Stimulated activated CD8-positive, alpha-beta memory T cell treated with anti-CD3 and anti-CD28 coated beads, Interleukin-2, amount 100 ng/mL, for 48 hours (primary cell): ENCODE data around the gene PCDH8.

Source experiments
- DNase-seq, 2 donors: peaks; one replicate each; pipeline ENCODE4 v3.0.0-alpha.2; 2020; ENCODE audit warnings: low read depth in 2 of 2

The PCDH8 gene

DNA sequence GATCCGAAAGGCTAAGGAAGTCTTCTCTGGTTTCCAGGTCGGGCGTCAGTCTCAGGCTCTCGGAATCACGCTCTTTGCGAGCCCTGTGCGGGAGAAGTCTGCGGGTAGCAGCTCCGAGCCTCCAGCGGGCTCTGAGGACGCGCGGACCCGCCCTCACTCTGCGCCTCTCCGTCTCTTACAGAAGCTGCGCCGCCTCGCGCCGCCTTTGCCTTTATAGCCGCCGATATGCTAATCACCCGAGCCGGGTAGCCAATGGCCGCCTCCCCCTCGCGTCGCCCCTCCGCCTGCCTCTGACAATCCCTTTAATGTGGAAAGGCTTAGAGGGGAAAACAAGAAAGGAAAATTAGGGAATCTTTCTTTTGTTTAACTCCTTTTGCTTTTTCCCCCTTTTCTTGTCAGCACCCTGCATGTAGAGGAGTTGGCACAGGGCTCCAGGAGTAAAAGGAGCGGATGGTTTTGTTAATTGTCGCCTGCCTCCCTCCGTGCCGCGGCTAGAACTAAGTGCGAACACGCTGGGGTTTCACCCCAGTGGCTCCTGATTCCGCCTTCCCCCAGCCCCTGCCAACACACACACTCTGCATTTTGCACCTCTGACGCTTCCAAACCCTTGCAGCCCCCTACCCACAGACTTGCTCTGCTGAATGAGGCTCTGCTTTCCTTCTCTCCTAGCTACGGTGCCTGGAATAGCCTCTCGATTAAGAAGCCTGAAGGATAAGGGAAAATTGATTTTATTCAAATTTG, at the start of gene PCDH8:
PCDH8 (minus strand) TSS at position 186 of the 741 bp plus-strand sequence. CDS start 204 bp downstream, outside the sequence.
- DNase-seq = no peak

DNA sequence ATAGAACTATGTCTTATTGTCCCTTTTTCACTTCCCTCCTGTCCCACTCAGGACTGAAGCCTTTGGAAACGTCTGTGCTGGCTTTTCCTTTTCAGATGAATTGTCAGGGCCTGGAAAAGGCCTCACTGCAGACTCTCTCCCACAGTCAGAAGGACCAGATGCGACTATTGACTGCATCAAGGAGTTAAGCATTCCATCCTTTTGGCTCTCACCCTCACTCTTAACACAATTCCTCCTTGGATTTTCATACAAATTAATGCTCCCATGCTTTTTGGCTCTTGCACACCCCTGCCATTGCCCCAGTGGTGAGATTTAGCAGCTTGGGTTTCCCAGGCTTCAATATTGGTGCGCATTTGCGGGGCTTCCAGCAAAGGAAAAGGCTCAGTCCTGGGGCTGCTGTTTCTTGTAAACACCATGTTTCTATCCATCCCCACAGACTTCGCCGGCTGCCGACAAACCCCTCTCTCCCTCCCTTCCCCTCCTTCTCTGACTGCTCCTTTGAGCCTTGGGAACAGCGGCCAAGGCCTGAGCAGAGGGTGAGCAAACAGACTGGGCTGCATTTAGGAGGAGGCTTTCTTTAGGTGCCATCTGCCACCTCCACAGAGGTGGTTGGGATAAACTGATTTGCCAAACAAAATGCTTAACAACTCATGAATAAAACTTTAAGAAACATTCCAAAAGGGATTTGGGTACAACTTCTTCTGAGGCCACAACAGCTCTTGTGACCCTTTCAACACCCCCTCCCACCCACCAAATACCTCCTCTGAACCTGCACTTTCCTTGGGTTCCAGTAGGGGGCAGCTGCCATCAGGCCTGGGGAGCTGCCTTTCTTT, 48.6 kb upstream of the PCDH8 start:
- no peak for DNase-seq

GRCh38 chr13:52894413-52894812, 46.0 kb upstream of the PCDH8 start:
- DNase-seq = no peak

- no peak for DNase-seq
Observed at GRCh38 chr13:52892925-52893324, 44.5 kb upstream of the PCDH8 start.

DNA sequence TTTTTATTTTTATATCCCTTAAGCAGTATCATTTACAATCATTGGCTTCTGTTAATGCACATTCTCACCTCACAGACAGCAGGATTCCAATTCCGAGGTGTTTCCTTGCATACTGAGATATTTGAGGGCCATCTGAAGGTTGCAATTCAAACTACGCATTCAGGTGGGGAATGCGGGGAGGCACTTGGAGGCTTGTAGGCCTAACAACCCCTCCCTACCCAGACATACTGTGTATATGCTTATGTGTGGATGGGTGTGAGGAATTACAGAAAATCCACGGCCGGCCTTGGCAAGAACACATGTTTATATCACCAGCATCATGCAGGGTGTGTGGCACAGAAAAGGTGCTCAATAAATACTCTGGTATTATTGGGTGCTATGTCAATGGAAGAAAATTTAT, 43.3 kb upstream of the PCDH8 start:
- DNase-seq = no peak

DNA sequence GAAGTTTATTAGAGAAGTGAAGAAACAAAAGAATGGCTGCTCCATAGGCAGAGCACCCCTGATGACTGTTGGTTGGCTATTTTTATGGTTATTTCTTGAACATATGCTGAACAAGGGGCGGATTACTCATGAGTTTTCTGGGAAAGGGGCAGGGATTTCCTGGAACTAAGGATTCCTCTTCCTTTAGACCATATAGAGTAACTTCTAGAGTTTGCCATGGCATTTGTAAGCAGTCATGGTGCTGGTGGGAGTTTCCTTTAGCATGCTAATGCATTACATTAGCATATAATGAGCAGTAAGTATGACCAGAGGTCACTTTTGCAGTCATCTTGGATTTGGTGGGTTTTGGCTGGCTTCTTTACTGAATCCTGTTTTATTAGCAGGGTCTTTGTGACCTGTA, 38.7 kb upstream of the PCDH8 start:
- DNase-seq = no peak

DNA sequence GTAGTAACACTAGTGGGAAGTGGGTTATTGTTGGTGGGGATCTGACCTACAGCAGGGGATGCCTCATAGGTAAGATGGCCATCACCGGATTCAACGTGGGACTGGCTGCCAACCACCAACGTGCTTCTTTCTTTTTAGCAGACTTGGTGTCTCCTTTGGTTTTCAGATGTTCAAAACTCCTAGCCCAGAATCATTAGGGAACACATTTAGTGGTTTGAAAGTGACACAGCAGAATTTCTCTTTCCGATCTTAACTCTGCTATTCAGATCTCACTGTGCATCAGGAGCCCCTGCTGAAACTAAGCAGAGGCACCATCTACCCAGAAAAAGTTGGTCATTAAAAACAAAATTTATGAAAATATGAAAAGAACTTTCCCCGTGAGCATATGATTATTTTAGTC, 36.7 kb upstream of the PCDH8 start:
- DNase-seq = no peak

DNA sequence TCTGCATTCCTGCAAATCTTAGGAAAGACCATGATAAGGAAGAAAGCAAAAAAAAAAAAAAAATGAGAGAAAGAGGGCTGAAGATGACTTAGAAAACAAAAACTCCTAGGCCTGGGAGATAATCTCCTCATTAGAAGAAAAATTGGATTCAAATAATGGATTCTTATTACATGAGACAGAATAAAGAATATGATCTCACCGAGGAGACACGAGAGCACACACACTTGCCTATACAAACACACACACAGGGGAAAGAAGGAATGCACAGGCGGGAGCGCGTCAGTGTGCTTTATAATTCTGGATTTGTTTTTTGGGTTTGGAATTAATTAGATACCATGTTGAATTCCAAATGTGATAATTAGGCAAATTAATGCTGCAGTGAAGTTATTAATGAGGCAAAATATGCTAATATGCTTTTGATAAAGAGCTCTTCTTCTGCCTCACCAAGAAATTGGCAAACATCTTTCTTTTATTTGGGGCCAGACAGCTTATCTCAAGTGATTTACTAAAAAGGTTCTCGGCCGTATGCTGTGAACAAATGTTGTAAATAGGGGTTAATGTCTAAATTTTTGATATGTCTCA, 36.1 kb upstream of the PCDH8 start:
- no peak for DNase-seq

- DNase-seq = no peak
Observed at GRCh38 chr13:52882785-52883184, 34.3 kb upstream of the PCDH8 start.

DNA sequence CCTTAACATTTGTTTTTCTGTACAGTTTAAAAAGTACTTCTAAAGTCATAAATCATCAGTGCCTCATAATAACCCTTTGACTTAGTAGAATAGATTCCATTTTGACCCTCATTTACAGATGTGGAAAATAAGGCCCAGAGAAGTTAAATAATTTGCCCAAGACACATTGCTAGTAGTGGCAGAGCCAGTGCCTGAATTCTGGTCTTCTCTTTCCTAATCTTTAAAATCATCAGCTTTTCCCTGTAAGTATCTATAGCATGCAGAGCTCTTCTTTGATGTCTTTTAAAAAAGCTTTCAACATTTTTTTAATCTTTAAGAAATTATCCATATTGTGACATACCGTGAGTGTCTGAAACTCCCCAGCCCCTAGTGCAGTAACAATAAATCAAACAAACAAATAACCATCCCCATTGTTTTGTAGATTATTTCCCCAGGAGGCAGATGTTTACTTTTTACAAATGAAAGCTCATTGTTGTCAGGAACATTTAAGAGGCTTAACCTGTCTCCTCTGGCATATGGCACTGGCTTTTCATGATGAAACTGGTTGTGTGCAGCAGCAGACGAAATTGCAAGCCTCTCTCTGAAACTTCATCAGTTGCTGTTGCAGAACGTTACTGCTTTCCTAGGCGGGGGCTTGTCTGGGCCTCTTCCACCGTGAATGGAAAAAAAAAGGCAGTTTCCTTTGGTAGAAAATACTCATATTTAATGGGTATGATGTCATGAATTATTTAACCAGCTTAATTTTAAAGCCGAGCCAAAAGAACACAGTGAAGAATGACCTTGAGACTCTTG, 31.7 kb upstream of the PCDH8 start:
- no peak for DNase-seq

DNA sequence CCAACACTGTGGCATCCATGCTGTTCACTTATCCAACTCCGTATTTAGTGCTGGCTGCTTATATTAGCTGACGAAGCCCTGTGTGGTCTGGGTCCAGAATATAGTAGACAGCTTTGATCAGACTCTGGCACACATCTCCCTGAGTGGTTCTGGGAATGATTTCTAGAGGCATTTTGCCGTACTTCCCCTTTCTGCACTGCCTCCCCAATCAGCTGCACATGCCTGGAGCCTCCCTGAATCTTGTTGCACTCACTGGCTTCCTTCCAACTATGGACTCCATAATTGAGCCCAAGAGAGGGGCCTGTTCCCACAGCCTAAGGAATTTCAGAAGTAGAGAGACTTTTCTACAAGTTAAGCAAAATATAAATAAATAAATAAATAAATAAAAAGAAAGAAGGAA, 30.4 kb upstream of the PCDH8 start:
- no peak for DNase-seq

DNA sequence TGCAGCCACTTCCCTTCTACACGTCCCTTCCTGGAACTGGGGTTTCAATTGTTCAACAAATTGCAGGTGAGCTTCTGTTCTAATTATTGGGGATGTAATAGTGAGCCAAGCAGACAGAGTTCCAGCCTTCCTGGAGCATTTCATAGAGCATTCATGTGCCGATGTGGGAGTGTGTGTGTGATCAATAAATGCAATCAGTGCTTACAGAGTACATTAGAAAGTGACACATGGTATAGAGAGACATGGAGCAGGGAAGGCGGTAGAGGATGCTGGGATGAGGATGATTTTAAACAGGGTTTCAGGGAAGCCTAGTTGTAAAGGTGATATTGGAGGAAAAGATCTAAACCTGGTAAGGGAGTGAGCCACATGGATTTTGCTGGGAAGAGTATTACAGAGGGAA, 21.7 kb upstream of the PCDH8 start:
- no peak for DNase-seq

GRCh38 chr13:52869621-52870020, 21.2 kb upstream of the PCDH8 start:
- no peak for DNase-seq

DNA sequence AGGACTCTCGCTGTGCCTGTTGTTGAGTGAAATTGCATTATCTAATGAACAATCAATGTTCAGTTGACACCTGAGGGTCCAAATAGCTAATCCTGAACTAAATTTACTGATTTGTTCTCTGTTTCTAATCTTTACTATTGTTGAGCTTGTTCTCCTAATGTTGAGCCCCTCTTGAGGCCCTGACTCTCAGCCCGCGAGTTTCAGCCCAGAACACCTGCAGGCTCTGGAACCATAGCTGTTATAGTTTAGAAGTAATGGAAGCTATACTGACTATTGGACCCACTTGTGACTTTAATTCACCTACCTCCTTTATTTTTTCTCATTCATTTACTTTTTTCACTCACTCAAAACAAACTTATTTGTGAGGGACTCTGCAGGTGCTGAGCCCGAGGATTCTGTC, 20.6 kb upstream of the PCDH8 start:
- no peak for DNase-seq

- DNase-seq = no peak
Observed at GRCh38 chr13:52868190-52868589, 19.8 kb upstream of the PCDH8 start.

DNA sequence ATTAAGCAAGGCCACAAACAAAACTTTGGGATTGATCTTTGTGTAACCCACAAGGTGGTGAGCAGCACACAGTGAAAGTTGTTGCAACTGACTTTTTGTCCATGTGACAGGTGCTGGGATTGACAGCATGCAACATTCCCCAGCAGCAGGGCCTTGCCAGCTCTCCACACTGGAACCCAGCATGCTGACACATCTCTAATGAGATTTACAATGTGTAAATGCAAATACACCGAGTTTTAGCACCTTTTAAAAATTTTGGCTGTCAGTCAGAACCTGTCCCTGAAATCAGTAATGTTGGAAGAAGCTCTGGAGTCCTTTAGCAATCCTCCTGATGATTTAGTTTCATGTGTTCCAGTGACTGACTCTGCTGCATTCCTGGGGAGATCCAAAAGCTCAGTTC, 16.5 kb upstream of the PCDH8 start:
- DNase-seq = no peak

- DNase-seq = no peak
Observed at GRCh38 chr13:52862358-52863206, 14.1 kb upstream of the PCDH8 start.

- DNase-seq = no peak
Observed at GRCh38 chr13:52852444-52852843, 4.0 kb upstream of the PCDH8 start.

GRCh38 chr13:52851137-52851962, 2.9 kb upstream of the PCDH8 start:
- DNase-seq = no peak
